Measurements from ENCODE around the gene PARD3.

PARD3 gene

GRCh38 chr10:34106356-34106885 lies 708.7 kb downstream of the PARD3 start:
- DNase-seq = no peak

GRCh38 chr10:34104829-34105572 lies 710.1 kb downstream of the PARD3 start:
- no peak for DNase-seq

DNA sequence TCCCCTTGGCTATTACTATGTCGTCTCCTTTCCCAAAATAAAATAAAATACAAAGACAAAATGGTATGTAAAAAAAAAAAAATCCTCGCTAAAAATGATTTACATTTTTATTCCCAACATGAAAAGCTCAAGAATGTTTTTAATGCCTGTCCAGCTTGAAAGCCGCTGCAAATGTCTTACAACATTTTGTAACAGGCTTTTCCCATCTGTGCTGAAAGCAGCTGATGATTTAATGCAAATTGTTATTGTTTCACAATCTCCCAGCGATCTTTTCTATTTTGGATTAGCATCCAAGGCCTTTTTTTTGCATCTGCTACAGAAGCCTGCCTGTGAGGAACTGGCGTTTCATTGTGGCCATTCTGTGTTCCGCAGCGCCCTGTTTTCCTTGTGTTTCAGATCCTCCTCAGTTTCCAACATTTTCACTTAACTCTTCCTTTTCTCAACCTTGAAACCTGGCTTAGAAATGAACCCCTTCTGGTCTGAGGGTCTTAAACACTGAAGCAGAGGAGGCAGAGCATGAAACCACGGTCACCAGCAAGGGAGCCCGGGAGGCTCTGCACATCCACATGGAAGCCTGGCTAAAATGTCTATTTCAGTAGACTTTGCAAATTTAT lies 712.1 kb downstream of the PARD3 start:
- DNase-seq = no peak

DNA sequence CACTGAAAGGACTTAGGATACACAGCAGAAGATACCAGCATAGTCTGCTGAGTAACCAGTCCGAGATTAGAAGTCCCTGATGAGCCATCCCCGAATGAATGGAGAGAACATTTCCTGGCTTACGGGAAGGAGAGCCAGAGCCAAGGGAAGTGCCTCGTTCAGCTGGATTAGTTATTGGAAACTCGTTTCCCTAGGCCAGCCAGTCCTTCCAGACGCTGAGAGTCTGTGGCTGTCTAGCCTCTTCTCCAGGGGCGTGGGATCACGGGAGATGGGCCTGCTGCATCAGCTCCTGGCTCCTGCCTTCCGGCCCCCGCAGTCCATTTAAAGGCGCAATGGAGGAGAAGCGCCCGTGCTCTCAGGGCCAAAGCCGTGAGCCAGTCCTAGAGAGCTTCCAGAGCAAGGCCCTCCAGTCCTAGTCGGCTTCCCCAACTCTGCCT lies 712.8 kb downstream of the PARD3 start:
- DNase-seq = no peak

DNA sequence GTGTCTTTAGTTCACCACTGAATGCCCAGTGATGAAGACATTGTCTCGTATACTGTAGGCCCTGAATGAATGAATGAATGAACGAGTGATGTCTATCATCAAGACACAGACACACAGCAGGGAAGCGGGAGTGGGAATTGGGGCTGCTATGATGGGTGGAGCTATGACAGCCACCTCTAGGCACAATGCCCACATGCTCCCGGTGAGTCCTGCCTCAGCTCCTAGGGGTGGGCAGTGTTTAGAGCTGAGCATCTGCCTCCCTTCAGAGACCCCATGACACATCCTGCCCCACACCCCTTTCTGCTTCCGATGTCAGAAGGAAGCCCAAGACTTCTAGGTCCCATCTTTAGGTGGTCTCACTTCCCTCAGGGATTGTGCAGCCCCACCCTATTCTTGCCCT lies 714.1 kb downstream of the PARD3 start:
- no peak for DNase-seq

- DNase-seq = no peak
Measured at GRCh38 chr10:34098821-34099567, 716.1 kb downstream of the PARD3 start.

DNA sequence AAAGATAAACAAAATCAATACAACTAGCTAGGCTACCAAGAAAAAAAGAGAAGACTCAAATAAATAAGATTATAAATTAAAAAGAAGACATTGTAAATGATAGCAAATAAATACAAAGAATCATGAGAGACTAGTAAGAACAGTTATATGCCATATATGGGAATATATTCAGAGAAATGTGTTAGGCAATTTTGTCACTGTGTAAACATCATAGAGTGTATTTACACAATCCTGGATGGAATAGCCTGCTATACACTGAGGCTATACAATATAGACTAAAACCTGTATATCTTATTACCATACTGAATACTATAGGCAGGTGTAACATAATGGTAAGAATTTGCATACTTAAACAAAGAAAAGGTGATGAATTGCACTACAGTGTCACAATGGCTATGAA lies 717.4 kb downstream of the PARD3 start:
- no peak for DNase-seq

DNA sequence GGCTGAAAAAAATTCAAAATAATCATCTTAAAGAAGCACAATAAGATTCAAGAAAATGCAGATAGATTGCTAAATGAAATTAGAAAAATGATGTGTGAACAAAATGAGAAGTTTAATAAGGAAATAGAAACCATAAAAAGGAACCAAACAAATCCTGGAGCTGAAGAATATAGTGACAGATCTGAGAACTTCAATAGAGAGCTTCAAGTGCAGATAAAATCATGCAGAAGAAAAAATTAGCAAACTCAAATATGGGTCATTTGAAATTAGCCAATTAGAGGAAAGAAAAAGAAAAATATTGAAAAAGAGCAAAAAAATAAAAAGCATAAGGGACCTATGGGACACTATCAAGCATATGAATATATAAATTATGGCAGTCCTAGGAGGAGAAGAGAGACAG lies 720.1 kb downstream of the PARD3 start:
- no peak for DNase-seq

GRCh38 chr10:34094146-34094696 lies 720.9 kb downstream of the PARD3 start:
- no peak for DNase-seq

DNA sequence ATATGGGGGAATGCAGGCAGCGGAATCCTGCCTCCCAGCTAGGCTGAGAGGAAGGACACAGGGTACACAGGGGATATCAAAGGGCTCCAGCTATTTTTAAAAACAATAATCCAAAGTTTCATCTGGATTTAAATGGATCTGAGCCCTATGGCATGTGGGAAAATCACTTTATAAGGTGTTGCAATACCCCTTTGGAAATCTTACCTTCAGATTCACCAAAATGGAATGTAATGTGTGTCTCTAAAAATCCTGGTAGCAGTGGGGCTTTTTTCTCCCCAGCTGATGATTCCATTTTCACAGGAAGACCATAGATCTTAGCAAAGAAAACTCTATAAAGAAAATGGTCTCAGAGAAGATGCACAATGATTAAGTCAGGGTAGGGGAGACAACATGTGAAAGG lies 722.2 kb downstream of the PARD3 start:
- DNase-seq = no peak

DNA sequence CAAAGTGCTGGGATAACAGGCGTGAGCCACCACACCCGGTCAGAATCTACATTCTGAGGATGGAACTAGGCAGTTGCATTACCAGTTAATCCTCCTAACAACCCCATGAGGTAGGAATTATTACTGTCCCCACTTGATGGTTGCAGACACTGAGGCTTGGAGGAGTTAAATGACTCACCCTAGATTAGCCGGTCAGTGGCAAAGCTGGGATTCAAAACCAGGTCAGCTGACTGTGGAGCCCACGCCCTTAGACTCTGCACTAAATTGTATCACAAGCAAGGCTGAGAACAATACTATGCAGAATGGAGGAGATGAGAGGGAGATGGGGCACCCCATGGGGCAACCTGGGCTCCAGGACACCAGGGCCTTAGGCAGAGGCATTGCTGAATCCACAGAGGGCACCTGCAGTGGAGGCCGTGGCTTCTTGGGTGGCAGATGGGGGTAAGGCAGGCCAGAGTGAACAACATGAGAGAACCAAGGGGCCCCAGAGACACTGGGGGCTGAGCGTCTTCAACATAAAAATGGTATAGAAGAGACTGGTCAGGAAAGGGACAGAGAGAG lies 723.4 kb downstream of the PARD3 start:
- DNase-seq = no peak

- no peak for DNase-seq
Measured at GRCh38 chr10:34089253-34089652, 725.8 kb downstream of the PARD3 start.

DNA sequence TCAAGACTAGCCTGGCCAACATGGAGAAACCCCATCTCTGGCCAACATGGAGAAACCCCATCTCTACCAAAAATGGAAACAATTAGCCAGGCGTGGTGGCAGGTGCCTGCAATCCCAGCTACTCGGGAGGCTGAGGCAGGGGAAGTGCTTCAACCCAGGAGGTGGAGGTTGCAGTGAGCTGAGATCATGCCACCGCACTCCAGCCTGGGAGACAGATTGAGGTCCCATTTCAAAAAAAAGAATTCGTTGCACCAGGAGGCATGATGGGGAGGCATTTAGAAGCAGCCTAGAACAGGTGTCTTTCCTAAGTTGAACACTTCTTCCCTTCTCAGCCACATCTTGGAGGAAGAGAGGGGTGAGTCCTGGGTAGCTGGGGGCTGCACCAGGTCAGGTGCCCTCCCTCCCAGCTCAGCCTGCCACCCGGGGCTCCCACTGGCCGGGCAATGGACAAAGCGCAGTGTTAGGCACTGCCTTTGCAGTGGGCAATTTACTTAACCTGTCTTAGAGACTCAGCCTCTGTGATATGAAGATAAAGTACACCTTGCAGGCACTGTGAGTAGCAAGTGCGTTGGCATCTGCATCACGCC lies 726.8 kb downstream of the PARD3 start:
- no peak for DNase-seq

DNA sequence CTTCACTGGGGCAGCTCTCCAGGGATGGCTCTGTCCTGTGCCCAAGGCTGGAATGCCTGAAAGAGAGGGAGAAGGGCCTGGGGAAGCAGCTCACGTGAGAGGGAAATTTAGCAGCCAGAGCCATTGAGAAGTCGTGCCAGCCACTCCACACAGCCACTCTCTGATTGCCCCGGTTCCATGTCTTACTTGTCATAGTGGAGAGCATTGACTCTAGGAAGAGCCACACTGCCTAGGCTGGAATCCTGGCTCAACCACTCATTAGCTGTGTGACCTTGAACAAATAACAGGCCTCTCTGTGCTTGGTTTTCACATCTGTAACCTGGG lies 728.0 kb downstream of the PARD3 start:
- no peak for DNase-seq

GRCh38 chr10:34083567-34083966 lies 731.5 kb downstream of the PARD3 start:
- no peak for DNase-seq

DNA sequence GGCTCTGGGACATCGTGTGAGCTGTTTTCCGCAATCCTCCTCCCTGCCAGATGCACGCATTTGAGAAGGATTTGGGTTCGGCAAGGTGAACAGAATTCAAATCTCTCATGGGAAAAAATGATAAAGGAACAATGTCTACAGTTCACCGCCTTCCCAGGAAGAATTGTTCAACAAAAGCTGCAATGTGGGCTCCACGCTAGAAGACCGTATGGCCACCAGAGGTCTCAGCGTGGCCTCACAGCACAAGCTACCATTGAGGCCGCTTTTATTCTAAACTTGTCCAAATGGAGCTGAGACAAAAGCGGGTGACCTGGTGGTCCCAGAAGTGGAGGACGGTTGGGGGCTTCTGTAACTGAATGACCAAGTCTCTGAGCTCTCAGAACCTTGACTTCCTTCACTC lies 733.1 kb downstream of the PARD3 start:
- DNase-seq = no peak

- no peak for DNase-seq
Measured at GRCh38 chr10:34081347-34081743, 733.8 kb downstream of the PARD3 start.

DNA sequence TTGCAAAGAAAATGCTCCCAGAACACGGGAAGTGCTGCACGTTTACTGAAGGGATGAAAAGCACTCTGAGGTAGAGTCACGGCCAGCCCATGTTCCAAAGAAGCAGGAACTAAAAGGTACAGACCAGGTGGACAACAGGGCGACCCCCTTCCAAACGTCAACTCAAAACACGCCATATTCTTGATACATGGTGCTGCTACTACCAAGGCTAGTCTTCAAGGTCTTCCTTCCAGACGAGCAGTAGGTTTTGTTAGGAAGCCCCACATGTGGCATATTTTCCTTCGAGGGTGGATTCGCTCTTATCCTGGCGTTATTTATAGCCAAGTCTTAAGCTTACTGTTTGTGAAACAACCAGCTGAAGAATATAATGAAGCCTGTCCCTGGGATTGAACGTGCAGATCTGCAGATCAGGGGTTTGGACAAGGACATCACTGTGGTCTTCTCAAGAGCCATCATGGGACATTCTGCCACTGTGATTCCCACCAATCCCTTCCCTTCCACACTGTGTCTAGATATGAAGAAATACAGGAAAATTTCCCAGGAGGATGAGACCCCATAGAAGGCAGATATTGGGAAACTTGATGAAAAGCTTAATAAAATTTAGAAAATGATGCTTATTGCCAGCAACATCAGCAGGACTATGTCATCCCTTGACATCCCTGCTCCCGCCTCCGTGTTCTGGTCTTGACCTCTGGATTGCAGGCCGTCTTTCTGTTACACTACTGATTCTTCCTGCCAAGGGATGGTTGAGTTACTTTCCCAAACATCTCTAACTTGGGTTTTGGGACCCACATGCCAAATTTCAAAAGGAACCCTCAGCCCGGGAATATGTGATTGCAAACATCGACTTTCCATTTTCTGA lies 734.4 kb downstream of the PARD3 start:
- DNase-seq = no peak

GRCh38 chr10:34079702-34080484 lies 735.2 kb downstream of the PARD3 start:
- no peak for DNase-seq

GRCh38 chr10:34078745-34079470 lies 736.2 kb downstream of the PARD3 start:
- no peak for DNase-seq
